HFFc6 (cell line): ENCODE data around the gene PLA2G4F. TPM values are rescaled to one million over a fixed set of nuclear protein-coding genes. Genes with fewer than 3 reads are reported as not detected.

Source experiments
- DNase-seq: peaks from one replicate; pipeline ENCODE4 v3.0.0-alpha.2; 2018
- H3K27ac Mint-ChIP-seq: 2 replicates; pipeline ENCODE4 v1.8.0; 2020; ENCODE audit warnings: mild to moderate bottlenecking, mixed read lengths
- H3K27me3 Mint-ChIP-seq: 2 replicates; pipeline ENCODE4 v1.8.0; 2021; ENCODE audit warnings: mild to moderate bottlenecking, moderate library complexity, mixed read lengths; ENCODE audit not compliant: insufficient read depth
- H3K36me3 Mint-ChIP-seq: 2 replicates; pipeline ENCODE4 v1.8.0; 2021; ENCODE audit warnings: low read depth, mixed read lengths
- H3K4me1 Mint-ChIP-seq: 2 replicates; pipeline ENCODE4 v1.8.0; 2020; ENCODE audit warnings: low read depth, mixed read lengths
- H3K4me3 Mint-ChIP-seq: 2 replicates; pipeline ENCODE4 v1.8.0; 2020; ENCODE audit warnings: mild to moderate bottlenecking, moderate library complexity, mixed read lengths
- H3K9me3 Mint-ChIP-seq: 2 replicates; pipeline ENCODE4 v1.8.0; 2020; ENCODE audit warnings: mild to moderate bottlenecking, mixed read lengths
- total RNA-seq, 6 experiments: library from RNA; stranded (reverse); fragmentation: NEBNext Ultra II Directional; extraction: Animal tissue kit (Norgen Biotek cat#: 25700); gene quantifications; 2 replicates in 1 of 6; 3 replicates in 5 of 6; pipeline ENCODE4 v1.2.3, GENCODE V29; 2021
- TF ChIP-seq, protein P1 (sequence below): fragments of 200-600 bp; sonication (generic); IDR thresholded peaks from 2 replicates; pipeline ENCODE4 v1.5.0; 2021; ENCODE audit warnings: antibody characterized with exemption, mild to moderate bottlenecking

PLA2G4F gene
- total RNA-seq, 6 experiments from 2014 or later = not detected

DNA sequence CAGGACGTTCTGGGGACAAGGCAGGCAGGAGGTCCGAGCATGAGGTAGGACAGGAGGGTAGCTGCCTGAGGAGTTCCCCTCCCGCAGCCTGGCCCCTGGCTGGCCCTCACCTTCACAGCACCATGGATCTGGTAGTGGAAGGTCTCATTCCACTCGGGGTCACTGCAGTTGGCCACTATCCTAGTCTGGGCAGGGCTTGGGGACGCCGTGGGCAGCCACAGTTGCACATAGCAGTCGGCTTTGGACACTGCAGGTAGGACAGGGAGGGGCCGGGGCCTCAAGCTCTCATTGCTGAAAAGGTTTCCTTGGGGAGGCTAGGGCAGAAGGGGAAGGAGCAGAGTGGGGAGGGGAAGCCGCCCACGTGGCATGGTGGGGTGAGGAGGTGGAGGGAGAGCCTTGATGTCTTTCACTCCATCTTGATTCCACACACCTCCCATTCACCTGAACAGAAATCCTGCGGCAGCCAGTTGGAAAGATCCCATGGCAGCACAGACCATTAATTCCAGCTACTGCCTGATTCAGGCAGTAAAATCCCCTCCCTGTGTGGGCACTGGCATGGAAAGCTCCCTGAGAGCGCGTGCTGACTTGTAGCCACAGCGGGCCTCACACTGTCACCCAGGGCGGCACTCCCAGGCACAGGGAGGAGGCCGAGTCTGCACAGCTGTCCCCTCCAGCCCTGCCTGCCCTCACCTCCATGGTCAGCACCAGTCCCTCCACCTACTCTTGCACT lies 2.1 kb downstream of the PLA2G4F start:
- Mint-ChIP-seq H3K36me3 (peaks cover 6% of the 10 kb centered on the region), H3K27ac (no peak overlapping the region), H3K27me3 (peaks cover 20% of the 10 kb centered on the region), H3K9me3 (no peaks in the 10 kb centered on the region), H3K4me1 (peaks cover 9% of the 10 kb centered on the region), H3K4me3 (no peak overlapping the region)
- DNase-seq = no peak
- TF ChIP-seq, protein P1, sequence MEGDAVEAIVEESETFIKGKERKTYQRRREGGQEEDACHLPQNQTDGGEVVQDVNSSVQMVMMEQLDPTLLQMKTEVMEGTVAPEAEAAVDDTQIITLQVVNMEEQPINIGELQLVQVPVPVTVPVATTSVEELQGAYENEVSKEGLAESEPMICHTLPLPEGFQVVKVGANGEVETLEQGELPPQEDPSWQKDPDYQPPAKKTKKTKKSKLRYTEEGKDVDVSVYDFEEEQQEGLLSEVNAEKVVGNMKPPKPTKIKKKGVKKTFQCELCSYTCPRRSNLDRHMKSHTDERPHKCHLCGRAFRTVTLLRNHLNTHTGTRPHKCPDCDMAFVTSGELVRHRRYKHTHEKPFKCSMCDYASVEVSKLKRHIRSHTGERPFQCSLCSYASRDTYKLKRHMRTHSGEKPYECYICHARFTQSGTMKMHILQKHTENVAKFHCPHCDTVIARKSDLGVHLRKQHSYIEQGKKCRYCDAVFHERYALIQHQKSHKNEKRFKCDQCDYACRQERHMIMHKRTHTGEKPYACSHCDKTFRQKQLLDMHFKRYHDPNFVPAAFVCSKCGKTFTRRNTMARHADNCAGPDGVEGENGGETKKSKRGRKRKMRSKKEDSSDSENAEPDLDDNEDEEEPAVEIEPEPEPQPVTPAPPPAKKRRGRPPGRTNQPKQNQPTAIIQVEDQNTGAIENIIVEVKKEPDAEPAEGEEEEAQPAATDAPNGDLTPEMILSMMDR = no peak

DNA sequence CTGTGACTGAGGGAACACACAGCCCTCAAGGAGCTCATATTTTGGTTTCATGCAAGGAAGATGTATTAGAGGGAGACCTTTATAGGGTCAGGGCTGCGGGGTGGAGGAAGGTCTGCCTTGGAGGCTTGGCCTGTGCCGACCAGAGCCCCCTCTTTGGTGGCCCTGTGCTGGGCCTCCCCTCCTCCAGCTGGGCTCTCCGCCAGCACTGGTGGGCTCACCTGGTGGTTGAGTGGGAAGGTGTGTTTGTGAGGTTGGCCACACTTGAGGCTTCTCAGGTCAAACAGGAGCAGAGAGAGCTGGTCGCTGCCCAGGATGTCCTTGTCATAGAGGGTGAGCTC lies 2.6 kb downstream of the PLA2G4F start:
- no peak overlapping the region for H3K4me3 Mint-ChIP-seq
- H3K36me3 Mint-ChIP-seq = peaks cover 6% of the 10 kb centered on the region
- TF ChIP-seq, protein P1 = no peak

DNA sequence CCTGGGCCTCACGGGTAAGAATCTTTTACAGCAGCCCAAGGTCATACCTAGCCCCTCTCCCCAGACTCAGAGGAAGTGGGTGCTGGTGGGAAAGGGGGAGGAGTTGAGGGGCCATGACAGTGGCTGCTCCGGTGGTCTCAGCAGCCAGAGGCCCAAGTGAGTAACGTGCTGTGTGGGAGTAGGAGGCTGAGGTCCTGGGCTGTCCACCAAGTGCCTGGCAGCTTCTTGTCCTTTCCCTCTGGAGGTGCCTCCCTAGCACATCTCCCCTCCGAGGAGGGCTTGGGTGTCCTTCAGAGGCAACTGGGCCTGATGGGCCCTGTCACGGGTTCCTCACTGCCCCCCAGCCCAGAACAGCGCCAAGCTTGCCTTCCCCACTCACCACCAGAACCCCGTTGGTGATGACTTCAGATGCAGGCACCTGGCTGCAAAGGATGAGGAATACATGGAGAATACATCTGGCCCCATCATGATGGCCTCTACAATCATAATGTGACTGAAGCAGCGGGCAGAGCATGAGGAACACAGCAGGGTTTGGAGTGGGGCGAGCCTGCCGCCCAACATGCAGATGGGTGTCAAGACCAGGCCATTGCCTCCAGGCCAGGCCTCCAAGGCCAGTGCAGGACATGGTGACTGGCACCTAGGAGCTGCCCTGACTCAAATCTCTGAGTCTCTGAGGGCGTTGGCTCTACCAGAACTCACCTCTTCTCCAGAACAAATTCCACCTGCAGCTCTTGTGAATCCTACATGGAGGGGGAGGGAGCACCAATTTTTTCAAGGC lies 3.3 kb downstream of the PLA2G4F start:
- TF ChIP-seq, protein P1 = no peak
- Mint-ChIP-seq H3K9me3 (no peaks in the 10 kb centered on the region), H3K4me3 (no peak overlapping the region), H3K36me3 (no peaks in the 10 kb centered on the region), H3K27ac (no peak overlapping the region), H3K4me1 (peaks cover 1% of the 10 kb centered on the region), H3K27me3 (peaks cover 26% of the 10 kb centered on the region)
- DNase-seq = no peak

More for the DNA sequence above, 2.6 kb downstream of the PLA2G4F start:
- no peak for DNase-seq
- H3K27ac Mint-ChIP-seq = no peak overlapping the region
- H3K9me3 Mint-ChIP-seq = no peaks in the 10 kb centered on the region
- H3K27me3 Mint-ChIP-seq = peaks cover 24% of the 10 kb centered on the region
- peaks cover 9% of the 10 kb centered on the region for H3K4me1 Mint-ChIP-seq

DNA sequence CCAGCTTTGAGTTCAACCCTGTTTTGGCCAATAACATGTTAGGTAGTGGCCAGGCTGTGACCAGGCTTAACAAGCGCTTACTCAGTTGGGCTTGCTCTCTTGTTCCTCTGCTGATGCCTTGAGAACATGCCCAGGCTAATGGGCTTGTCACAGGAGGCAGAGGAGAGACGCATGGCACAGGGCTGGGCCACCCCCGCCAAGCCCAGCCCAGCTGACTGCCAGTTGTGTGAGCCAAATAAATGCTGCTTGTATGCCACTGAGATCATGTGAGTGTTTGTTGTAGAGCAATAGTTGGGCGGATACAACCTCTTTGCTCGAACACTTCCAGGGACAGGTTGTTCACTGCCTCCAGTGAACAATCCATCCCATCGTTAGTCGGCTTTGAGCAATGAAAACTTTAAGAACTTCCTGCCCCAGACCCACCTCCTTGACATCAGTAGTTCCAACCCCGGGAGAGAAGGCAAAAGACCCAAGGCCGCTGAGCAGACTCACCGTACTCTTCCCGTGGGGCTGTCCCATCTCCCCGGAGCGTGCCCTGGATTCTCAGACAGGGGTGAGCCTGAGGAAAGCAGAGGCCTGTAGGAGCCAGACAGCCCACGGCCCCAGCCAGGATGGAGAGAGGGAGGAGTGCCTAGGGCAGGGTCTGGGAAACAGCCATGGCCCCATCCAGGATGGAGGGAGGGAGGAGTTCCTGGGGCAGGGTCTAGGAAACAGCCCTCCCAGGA lies 4.1 kb downstream of the PLA2G4F start:
- Mint-ChIP-seq H3K36me3 (no peaks in the 10 kb centered on the region), H3K27me3 (peaks cover 26% of the 10 kb centered on the region), H3K27ac (no peak overlapping the region), H3K4me3 (no peak overlapping the region), H3K4me1 (no peaks in the 10 kb centered on the region; the same call in 1 of the 2 replicates), H3K9me3 (no peaks in the 10 kb centered on the region)
- no peak for DNase-seq
- TF ChIP-seq, protein P1 = no peak

DNA sequence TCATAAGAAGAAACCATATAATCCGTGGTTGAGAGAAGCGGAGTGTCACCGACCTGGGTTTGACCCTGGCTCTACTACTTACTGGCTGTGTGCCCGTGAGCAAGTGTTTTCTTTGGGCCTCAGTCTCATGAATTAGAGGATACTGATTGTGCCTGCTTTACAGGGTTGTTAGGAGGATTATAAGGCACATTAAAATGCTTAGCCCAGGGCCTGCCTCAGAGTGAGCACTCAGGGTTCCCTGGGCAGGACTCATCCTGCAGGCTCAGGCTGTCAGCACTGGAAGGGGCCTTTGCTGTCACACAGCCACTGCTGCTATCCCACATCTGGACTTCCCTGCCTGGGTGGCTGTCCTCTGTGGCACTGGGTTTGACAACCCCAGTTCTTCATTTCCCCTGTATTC lies 4.7 kb downstream of the PLA2G4F start:
- no peak overlapping the region for H3K27ac Mint-ChIP-seq
- H3K36me3 Mint-ChIP-seq = no peaks in the 10 kb centered on the region
- H3K27me3 Mint-ChIP-seq = peaks cover 26% of the 10 kb centered on the region
- H3K4me3 Mint-ChIP-seq = no peak overlapping the region
- TF ChIP-seq, protein P1 = no peak
- no peaks in the 10 kb centered on the region; the same call in 1 of the 2 replicates for H3K4me1 Mint-ChIP-seq
- no peaks in the 10 kb centered on the region for H3K9me3 Mint-ChIP-seq
- DNase-seq = no peak
